WTC11 (cell line): ENCODE measurements around the gene ALDH1A2. TPM values are rescaled to one million over a fixed set of nuclear protein-coding genes. Genes with fewer than 3 reads are reported as not detected.

ENCODE experiments used
- ATAC-seq: fragments of 200-7000 bp; cut with Tn5 transposase; 2 replicates; pipeline ENCODE4 v1.10.0; 2021; ENCODE audit warnings: mild to moderate bottlenecking, moderate library complexity
- CTCF ChIA-PET: fragments of 300-600 bp; sonication (Branson Sonifier 250); formaldehyde crosslinking; loops from one replicate; lab custom pipeline; 2021; ENCODE audit warnings: antibody characterized with exemption; lab: Charles Lee
- POLR2A ChIA-PET: fragments of 350-600 bp; sonication (Branson Sonifier 250); formaldehyde crosslinking; loops from one replicate; lab custom pipeline; 2021; ENCODE audit warnings: antibody characterized with exemption; lab: Charles Lee
- DNase-seq: peaks from one replicate; pipeline ENCODE4 v3.0.0; 2021; ENCODE audit warnings: low spot score
- H3K27ac Mint-ChIP-seq: 2 replicates; pipeline ENCODE4 v1.8.0; 2021; ENCODE audit warnings: mixed read lengths
- H3K27me3 Mint-ChIP-seq: 2 replicates; pipeline ENCODE4 v1.8.0; 2021; ENCODE audit warnings: low read depth, mild to moderate bottlenecking, moderate library complexity, mixed read lengths
- H3K36me3 Mint-ChIP-seq: 2 replicates; pipeline ENCODE4 v1.8.0; 2021; ENCODE audit warnings: mixed read lengths
- H3K4me1 Mint-ChIP-seq: 2 replicates; pipeline ENCODE4 v1.8.0; 2022; ENCODE audit warnings: mixed read lengths
- H3K4me3 Mint-ChIP-seq: 2 replicates; pipeline ENCODE4 v1.8.0; 2021; ENCODE audit warnings: mild to moderate bottlenecking, moderate library complexity, mixed read lengths
- H3K9me3 Mint-ChIP-seq: 2 replicates; pipeline ENCODE4 v1.8.0; 2021; ENCODE audit warnings: mixed read lengths
- ELF4 ChIP-seq: sonication (generic); formaldehyde crosslinking; IDR thresholded peaks from 2 replicates; pipeline ENCODE4 v1.8.1; 2022; ENCODE audit warnings: low read depth, mild to moderate bottlenecking, moderate library complexity, missing genetic modification reagents
- ETV6 ChIP-seq: sonication (generic); formaldehyde crosslinking; IDR thresholded peaks from 2 replicates; pipeline ENCODE4 v1.8.1; 2022; ENCODE audit warnings: mild to moderate bottlenecking, missing genetic modification reagents
- FOXJ3 ChIP-seq: sonication (generic); formaldehyde crosslinking; IDR thresholded peaks from 2 replicates; pipeline ENCODE4 v1.9.0; 2021; ENCODE audit warnings: missing genetic modification reagents, mild to moderate bottlenecking, borderline replicate concordance
- NFYB ChIP-seq: sonication (generic); formaldehyde crosslinking; conservative IDR thresholded peaks from 2 replicates; pipeline ENCODE4 v1.8.0; 2022; ENCODE audit warnings: low read depth, missing genetic modification reagents
- NR1H2 ChIP-seq: sonication (generic); formaldehyde crosslinking; IDR thresholded peaks from 2 replicates; pipeline ENCODE4 v1.9.0; 2021; ENCODE audit warnings: mild to moderate bottlenecking, moderate library complexity, missing genetic modification reagents
- NR2C2 ChIP-seq: sonication (generic); formaldehyde crosslinking; IDR thresholded peaks from 2 replicates; pipeline ENCODE4 v1.8.0; 2022; ENCODE audit warnings: mild to moderate bottlenecking, missing genetic modification reagents
- NR3C1 ChIP-seq: sonication (generic); formaldehyde crosslinking; conservative IDR thresholded peaks from 2 replicates; pipeline ENCODE4 v1.8.1; 2023; ENCODE audit warnings: low read depth, mild to moderate bottlenecking, missing genetic modification reagents
- SOX15 ChIP-seq: fragments of 250-450 bp; sonication (Bioruptor Pico); IDR thresholded peaks from 2 replicates; pipeline ENCODE4 v1.9.0; 2021; ENCODE audit warnings: mild to moderate bottlenecking
- TCF7 ChIP-seq: sonication (generic); formaldehyde crosslinking; IDR thresholded peaks from 2 replicates; pipeline ENCODE4 v1.8.0; 2022; ENCODE audit warnings: mild to moderate bottlenecking, low read depth, missing genetic modification reagents, moderate library complexity
- total RNA-seq: library from RNA; stranded (reverse); gene quantifications from 3 replicates; pipeline ENCODE4 v1.2.3, GENCODE V29; 2021
- TF ChIP-seq, protein P1 (sequence below): sonication (generic); formaldehyde crosslinking; IDR thresholded peaks from 2 replicates; pipeline ENCODE4 v1.8.0; 2022; ENCODE audit warnings: missing genetic modification reagents
- TF ChIP-seq, protein P2 (sequence below): sonication (generic); formaldehyde crosslinking; IDR thresholded peaks from 2 replicates; pipeline ENCODE4 v1.8.1; 2022; ENCODE audit warnings: low read depth, mild to moderate bottlenecking, moderate library complexity, missing genetic modification reagents, borderline replicate concordance
- TF ChIP-seq, protein P3 (sequence below): sonication (generic); formaldehyde crosslinking; conservative IDR thresholded peaks from 2 replicates; pipeline ENCODE4 v1.8.1; 2023; ENCODE audit warnings: mild to moderate bottlenecking, low read depth, missing genetic modification reagents, moderate library complexity
- TF ChIP-seq, protein P4 (sequence below): fragments of 250-450 bp; sonication (Bioruptor Pico); IDR thresholded peaks from 2 replicates; pipeline ENCODE4 v1.9.0; 2021; ENCODE audit warnings: moderate library complexity, mild to moderate bottlenecking, inconsistent platforms, borderline replicate concordance
- TF ChIP-seq, protein P5 (sequence below): sonication (generic); formaldehyde crosslinking; IDR thresholded peaks from 2 replicates; pipeline ENCODE4 v1.8.1; 2022; ENCODE audit warnings: missing genetic modification reagents, borderline replicate concordance
- TF ChIP-seq, protein P6 (sequence below): fragments of 250-450 bp; sonication (Bioruptor Pico); IDR thresholded peaks from 2 replicates; pipeline ENCODE4 v1.8.0; 2021; ENCODE audit warnings: mild to moderate bottlenecking
- TF ChIP-seq, protein P7 (sequence below): fragments of 200-600 bp; IDR thresholded peaks from 2 replicates; pipeline ENCODE4 v1.8.0; 2022; ENCODE audit warnings: antibody characterized with exemption
- TF ChIP-seq, protein P8 (sequence below): sonication (generic); formaldehyde crosslinking; IDR thresholded peaks from 2 replicates; pipeline ENCODE4 v1.8.1; 2023; ENCODE audit warnings: mild to moderate bottlenecking, missing genetic modification reagents
- TF ChIP-seq, protein P9 (sequence below): sonication (generic); formaldehyde crosslinking; IDR thresholded peaks from 2 replicates; pipeline ENCODE4 v1.8.0; 2022; ENCODE audit warnings: mild to moderate bottlenecking, missing genetic modification reagents

The ALDH1A2 gene
- total RNA-seq, 1 experiment from 2014 or later, result 1.1 TPM

DNA sequence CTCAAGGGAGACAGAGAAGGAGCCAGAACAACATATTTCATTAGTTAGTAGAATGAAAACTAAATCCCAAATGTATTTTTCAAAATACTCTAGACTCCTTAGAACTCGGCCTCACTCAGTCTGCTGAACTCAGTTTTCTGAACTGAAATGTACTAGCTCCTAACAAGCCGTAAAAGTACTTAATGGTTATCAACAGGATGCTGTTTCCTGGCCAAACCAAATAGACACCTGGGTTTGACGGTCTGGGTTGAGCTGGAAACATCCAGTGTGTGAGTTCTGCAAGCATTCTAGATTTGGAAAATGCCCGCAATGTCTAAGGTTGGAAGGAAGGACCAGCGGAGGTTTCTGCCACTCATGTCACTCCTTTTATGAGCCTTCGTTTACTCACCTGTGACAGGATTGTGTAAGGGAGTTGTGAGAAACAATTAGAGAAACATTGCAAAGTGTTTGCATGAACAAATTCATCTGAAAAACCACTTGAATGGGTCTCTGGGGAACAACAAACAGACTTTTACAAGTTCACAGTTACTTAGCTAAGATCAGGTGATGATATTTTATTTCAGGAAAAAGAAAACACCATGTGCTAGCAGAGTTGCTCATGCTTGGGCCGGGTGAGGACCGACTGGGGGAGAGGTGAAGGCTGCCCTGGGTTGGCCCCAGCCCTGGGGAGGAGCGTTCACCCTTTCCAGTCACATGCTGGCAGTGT lies 151.0 kb downstream of the ALDH1A2 start (continued):
- TF ChIP-seq, protein P1, sequence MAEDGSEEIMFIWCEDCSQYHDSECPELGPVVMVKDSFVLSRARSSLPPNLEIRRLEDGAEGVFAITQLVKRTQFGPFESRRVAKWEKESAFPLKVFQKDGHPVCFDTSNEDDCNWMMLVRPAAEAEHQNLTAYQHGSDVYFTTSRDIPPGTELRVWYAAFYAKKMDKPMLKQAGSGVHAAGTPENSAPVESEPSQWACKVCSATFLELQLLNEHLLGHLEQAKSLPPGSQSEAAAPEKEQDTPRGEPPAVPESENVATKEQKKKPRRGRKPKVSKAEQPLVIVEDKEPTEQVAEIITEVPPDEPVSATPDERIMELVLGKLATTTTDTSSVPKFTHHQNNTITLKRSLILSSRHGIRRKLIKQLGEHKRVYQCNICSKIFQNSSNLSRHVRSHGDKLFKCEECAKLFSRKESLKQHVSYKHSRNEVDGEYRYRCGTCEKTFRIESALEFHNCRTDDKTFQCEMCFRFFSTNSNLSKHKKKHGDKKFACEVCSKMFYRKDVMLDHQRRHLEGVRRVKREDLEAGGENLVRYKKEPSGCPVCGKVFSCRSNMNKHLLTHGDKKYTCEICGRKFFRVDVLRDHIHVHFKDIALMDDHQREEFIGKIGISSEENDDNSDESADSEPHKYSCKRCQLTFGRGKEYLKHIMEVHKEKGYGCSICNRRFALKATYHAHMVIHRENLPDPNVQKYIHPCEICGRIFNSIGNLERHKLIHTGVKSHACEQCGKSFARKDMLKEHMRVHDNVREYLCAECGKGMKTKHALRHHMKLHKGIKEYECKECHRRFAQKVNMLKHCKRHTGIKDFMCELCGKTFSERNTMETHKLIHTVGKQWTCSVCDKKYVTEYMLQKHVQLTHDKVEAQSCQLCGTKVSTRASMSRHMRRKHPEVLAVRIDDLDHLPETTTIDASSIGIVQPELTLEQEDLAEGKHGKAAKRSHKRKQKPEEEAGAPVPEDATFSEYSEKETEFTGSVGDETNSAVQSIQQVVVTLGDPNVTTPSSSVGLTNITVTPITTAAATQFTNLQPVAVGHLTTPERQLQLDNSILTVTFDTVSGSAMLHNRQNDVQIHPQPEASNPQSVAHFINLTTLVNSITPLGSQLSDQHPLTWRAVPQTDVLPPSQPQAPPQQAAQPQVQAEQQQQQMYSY, result no peak
- TF ChIP-seq NR2C2 (CRISPR knock-in tag), result no peak
- TF ChIP-seq NR3C1 (CRISPR knock-in tag), result no peak
- TF ChIP-seq, protein P2, sequence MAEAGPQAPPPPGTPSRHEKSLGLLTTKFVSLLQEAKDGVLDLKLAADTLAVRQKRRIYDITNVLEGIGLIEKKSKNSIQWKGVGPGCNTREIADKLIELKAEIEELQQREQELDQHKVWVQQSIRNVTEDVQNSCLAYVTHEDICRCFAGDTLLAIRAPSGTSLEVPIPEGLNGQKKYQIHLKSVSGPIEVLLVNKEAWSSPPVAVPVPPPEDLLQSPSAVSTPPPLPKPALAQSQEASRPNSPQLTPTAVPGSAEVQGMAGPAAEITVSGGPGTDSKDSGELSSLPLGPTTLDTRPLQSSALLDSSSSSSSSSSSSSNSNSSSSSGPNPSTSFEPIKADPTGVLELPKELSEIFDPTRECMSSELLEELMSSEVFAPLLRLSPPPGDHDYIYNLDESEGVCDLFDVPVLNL, result no peak
- TF ChIP-seq, protein P3, sequence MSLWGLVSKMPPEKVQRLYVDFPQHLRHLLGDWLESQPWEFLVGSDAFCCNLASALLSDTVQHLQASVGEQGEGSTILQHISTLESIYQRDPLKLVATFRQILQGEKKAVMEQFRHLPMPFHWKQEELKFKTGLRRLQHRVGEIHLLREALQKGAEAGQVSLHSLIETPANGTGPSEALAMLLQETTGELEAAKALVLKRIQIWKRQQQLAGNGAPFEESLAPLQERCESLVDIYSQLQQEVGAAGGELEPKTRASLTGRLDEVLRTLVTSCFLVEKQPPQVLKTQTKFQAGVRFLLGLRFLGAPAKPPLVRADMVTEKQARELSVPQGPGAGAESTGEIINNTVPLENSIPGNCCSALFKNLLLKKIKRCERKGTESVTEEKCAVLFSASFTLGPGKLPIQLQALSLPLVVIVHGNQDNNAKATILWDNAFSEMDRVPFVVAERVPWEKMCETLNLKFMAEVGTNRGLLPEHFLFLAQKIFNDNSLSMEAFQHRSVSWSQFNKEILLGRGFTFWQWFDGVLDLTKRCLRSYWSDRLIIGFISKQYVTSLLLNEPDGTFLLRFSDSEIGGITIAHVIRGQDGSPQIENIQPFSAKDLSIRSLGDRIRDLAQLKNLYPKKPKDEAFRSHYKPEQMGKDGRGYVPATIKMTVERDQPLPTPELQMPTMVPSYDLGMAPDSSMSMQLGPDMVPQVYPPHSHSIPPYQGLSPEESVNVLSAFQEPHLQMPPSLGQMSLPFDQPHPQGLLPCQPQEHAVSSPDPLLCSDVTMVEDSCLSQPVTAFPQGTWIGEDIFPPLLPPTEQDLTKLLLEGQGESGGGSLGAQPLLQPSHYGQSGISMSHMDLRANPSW (CRISPR knock-in tag), result no peak
- TF ChIP-seq NR1H2 (CRISPR knock-in tag), result no peak
- no peak for TF ChIP-seq NFYB (CRISPR knock-in tag)
- no peak for TF ChIP-seq SOX15 (CRISPR knock-in tag)
- TF ChIP-seq TCF7, result no peak
- TF ChIP-seq, protein P4, sequence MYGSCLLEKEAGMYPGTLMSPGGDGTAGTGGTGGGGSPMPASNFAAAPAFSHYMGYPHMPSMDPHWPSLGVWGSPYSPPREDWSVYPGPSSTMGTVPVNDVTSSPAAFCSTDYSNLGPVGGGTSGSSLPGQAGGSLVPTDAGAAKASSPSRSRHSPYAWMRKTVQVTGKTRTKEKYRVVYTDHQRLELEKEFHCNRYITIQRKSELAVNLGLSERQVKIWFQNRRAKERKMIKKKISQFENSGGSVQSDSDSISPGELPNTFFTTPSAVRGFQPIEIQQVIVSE (CRISPR knock-in tag), result no peak
- TF ChIP-seq, protein P5, sequence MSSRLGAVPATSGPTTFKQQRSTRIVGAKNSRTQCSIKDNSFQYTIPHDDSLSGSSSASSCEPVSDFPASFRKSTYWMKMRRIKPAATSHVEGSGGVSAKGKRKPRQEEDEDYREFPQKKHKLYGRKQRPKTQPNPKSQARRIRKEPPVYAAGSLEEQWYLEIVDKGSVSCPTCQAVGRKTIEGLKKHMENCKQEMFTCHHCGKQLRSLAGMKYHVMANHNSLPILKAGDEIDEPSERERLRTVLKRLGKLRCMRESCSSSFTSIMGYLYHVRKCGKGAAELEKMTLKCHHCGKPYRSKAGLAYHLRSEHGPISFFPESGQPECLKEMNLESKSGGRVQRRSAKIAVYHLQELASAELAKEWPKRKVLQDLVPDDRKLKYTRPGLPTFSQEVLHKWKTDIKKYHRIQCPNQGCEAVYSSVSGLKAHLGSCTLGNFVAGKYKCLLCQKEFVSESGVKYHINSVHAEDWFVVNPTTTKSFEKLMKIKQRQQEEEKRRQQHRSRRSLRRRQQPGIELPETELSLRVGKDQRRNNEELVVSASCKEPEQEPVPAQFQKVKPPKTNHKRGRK (CRISPR knock-in tag), result no peak
- TF ChIP-seq ELF4 (CRISPR knock-in tag), result no peak
- TF ChIP-seq, protein P6, sequence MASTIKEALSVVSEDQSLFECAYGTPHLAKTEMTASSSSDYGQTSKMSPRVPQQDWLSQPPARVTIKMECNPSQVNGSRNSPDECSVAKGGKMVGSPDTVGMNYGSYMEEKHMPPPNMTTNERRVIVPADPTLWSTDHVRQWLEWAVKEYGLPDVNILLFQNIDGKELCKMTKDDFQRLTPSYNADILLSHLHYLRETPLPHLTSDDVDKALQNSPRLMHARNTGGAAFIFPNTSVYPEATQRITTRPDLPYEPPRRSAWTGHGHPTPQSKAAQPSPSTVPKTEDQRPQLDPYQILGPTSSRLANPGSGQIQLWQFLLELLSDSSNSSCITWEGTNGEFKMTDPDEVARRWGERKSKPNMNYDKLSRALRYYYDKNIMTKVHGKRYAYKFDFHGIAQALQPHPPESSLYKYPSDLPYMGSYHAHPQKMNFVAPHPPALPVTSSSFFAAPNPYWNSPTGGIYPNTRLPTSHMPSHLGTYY (CRISPR knock-in tag), result no peak

DNA sequence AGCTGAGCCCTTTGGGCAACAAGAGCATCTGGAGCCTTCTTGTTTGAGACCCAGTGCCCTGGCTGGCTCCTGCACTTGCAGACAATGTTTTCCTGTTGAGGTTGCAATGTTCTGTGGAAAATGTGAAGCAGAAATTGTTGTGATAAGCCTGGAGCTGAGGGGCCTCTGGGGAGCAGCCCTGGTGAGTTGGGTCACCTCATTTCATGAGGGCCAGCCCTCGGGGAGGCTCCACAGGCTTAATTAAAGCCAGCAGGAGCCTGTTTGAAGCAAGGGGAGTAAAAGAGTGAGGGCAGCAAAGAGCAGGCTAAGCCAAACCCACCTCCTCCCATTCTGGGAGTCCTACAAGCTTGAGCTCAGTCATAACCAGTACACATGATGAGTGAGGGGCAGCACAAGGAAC lies 154.3 kb downstream of the ALDH1A2 start:
- Mint-ChIP-seq H3K27ac (no peak overlapping the region), H3K27me3 (no peaks in the 10 kb centered on the region; the same call in 1 of the 2 replicates), H3K4me1 (no peaks in the 10 kb centered on the region), H3K9me3 (peaks cover 14% of the 10 kb centered on the region), H3K36me3 (no peaks in the 10 kb centered on the region), H3K4me3 (no peak overlapping the region)
- no peak for ATAC-seq
- CTCF ChIA-PET, result interaction anchor here (0.8 kb wide), 1 partner anchor 12 kb away, joined by 3 read pairs; no protein-coding TSS in a partner anchor
- TF ChIP-seq, protein P7, sequence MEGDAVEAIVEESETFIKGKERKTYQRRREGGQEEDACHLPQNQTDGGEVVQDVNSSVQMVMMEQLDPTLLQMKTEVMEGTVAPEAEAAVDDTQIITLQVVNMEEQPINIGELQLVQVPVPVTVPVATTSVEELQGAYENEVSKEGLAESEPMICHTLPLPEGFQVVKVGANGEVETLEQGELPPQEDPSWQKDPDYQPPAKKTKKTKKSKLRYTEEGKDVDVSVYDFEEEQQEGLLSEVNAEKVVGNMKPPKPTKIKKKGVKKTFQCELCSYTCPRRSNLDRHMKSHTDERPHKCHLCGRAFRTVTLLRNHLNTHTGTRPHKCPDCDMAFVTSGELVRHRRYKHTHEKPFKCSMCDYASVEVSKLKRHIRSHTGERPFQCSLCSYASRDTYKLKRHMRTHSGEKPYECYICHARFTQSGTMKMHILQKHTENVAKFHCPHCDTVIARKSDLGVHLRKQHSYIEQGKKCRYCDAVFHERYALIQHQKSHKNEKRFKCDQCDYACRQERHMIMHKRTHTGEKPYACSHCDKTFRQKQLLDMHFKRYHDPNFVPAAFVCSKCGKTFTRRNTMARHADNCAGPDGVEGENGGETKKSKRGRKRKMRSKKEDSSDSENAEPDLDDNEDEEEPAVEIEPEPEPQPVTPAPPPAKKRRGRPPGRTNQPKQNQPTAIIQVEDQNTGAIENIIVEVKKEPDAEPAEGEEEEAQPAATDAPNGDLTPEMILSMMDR, result no peak
- TF ChIP-seq, protein P5 (CRISPR knock-in tag), result no peak
- TF ChIP-seq, protein P8, sequence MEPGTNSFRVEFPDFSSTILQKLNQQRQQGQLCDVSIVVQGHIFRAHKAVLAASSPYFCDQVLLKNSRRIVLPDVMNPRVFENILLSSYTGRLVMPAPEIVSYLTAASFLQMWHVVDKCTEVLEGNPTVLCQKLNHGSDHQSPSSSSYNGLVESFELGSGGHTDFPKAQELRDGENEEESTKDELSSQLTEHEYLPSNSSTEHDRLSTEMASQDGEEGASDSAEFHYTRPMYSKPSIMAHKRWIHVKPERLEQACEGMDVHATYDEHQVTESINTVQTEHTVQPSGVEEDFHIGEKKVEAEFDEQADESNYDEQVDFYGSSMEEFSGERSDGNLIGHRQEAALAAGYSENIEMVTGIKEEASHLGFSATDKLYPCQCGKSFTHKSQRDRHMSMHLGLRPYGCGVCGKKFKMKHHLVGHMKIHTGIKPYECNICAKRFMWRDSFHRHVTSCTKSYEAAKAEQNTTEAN (CRISPR knock-in tag), result no peak
- TF ChIP-seq ETV6 (CRISPR knock-in tag) (no peak), FOXJ3 (CRISPR knock-in tag) (no peak)
- TF ChIP-seq, protein P9, sequence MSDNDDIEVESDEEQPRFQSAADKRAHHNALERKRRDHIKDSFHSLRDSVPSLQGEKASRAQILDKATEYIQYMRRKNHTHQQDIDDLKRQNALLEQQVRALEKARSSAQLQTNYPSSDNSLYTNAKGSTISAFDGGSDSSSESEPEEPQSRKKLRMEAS (CRISPR knock-in tag), result no peak
- DNase-seq, result no peak
- POLR2A ChIA-PET, result no interaction called here
